Skeletal muscle satellite cell (primary cell): ENCODE results near the gene RHBDD2.
"Not testable (repeated sequence)": the region's sequence is repeated elsewhere in the genome, so short reads cannot be mapped to it uniquely, and the experiment has no call there.

Experiments used
- H3K27me3 ChIP-seq: 2 replicates; pipeline ENCODE4 v1.7.0; 2013; ENCODE audit warnings: low read length; ENCODE audit not compliant: control insufficient read depth, insufficient read depth
- H3K36me3 ChIP-seq: 2 replicates; pipeline ENCODE4 v1.7.0; 2013; ENCODE audit warnings: mild to moderate bottlenecking, control low read depth, low read length; ENCODE audit not compliant: insufficient read depth
- H3K4me1 ChIP-seq: 2 replicates; pipeline ENCODE4 v1.7.0; 2013; ENCODE audit warnings: low read length; ENCODE audit not compliant: control insufficient read depth, insufficient read depth
- H3K4me2 ChIP-seq: 2 replicates; pipeline ENCODE4 v1.7.0; 2013; ENCODE audit warnings: mild to moderate bottlenecking, low read length
- H3K4me3 ChIP-seq: 2 replicates; pipeline ENCODE4 v1.7.0; 2013; ENCODE audit warnings: low read length
- H3K9ac ChIP-seq: 2 replicates; pipeline ENCODE4 v1.7.0; 2013; ENCODE audit warnings: mild to moderate bottlenecking, low read depth, low read length, moderate library complexity
- H3K9me3 ChIP-seq: replicated peaks from 2 replicates; pipeline ENCODE4 v1.7.0; 2013; ENCODE audit warnings: mild to moderate bottlenecking, control low read depth, low read length

The RHBDD2 gene

DNA sequence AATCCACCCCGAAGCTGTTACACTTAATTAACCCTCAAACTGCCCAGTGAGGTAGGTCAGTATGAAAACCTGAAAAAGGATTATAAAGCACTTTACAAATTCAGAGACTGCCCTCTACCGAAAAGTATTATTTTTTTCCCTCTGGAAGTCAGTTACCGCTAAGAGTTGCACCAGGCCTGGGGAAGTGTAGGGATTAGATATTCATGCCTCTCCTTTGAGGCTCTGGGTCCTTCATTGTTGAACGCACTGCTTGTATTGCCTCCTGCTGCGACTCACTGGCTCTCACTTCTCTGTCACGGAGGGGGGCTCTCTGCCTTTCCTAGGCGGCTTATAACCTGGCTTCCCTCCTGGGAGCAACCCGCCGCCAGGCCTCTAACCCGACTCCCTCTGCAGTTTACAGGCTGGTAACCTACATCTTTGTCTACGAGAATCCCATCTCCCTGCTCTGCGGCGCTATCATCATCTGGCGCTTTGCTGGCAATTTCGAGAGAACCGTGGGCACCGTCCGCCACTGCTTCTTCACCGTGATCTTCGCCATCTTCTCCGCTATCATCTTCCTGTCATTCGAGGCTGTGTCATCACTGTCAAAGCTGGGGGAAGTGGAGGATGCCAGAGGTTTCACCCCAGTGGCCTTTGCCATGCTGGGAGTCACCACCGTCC is 2.7 kb downstream of the RHBDD2 start:
- peaks cover 10% of the 10 kb centered on the region for H3K4me1 ChIP-seq
- H3K27me3 ChIP-seq: no peaks in the 10 kb centered on the region
- H3K4me3 ChIP-seq: no peak overlapping the region
- H3K9me3 ChIP-seq: no peaks in the 10 kb centered on the region
- H3K4me2 ChIP-seq: no peak overlapping the region
- peaks cover 39% of the 10 kb centered on the region for H3K36me3 ChIP-seq
- no peak overlapping the region for H3K9ac ChIP-seq

DNA sequence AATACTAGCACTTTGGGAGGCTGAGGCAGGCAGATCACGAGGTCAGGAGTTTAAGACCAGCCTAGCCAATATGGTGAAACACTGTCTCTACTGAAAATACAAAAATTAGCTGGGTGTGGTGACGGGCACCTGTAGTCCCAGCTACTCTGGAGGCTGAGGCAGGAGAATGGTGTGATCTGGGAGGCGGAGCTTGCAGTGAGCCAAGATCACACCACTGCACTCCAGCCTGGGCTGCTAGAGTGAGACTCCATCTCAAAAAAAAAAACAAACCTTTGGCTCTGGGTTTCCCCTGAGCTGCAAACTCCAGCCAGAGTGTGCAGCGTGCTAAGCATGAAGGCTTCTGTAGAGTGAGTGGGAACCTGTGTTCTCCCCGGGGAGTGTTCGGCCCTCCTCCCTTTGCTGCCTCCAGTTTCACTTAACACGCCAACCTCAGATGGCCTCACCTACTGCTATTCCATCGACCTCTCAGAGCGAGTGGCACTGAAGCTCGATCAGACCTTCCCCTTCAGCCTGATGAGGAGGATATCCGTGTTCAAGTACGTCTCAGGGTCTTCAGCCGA is 4.5 kb downstream of the RHBDD2 start:
- H3K4me1 ChIP-seq, H3K4me3 ChIP-seq, H3K27me3 ChIP-seq, H3K4me2 ChIP-seq, H3K9me3 ChIP-seq, H3K9ac ChIP-seq: not testable (repeated sequence)
- peaks cover 51% of the 10 kb centered on the region for H3K36me3 ChIP-seq

DNA sequence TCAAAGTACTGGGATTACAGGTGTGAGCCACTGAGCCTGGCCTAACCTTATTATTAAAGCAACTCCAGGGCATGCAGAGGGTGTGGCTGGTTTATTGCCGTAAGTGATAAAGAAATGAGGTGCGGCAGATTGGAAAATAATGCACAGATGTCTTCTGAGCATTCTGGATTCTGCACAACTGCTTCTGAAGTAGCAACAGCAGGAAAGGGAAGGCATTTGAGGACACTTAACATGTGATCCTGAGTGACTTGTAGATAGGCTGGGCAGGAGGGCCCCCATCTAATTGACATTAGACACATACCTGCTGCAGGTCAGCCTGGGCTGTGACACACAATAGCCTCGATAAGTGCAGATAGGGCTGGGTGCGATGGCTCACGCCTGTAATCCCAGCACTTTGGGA is 5.6 kb downstream of the RHBDD2 start:
- Histone ChIP-seq H3K9ac (no peak overlapping the region), H3K9me3 (no peaks in the 10 kb centered on the region), H3K36me3 (peaks cover 51% of the 10 kb centered on the region), H3K4me1 (peaks cover 18% of the 10 kb centered on the region), H3K27me3 (no peaks in the 10 kb centered on the region), H3K4me3 (no peak overlapping the region), H3K4me2 (no peak overlapping the region)

DNA sequence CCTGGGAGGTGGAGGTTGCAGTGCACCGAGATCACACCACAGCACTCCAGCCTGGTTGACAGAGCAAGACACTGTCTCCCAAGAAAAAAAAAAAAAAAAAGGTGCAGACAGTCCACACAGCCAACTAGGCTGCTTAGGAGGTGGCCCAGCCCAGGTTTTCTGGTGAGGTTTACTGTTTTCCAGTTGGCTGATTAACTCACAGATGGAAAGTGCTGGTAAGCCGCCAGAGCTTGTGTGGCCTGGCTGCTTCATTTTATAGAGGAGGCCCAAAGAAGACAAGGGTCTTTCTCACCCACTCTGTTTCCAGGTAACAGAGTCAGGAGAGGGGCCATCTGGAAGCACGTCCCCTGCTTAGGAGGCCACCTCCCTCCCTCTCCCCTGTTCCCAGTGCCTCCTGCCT is 6.2 kb downstream of the RHBDD2 start:
- H3K4me2 ChIP-seq: no peak overlapping the region
- H3K4me1 ChIP-seq: peaks cover 23% of the 10 kb centered on the region
- H3K9me3 ChIP-seq: no peaks in the 10 kb centered on the region
- no peak overlapping the region for H3K4me3 ChIP-seq
- no peaks in the 10 kb centered on the region for H3K27me3 ChIP-seq
- H3K9ac ChIP-seq: no peak overlapping the region
- H3K36me3 ChIP-seq: peaks cover 51% of the 10 kb centered on the region

DNA sequence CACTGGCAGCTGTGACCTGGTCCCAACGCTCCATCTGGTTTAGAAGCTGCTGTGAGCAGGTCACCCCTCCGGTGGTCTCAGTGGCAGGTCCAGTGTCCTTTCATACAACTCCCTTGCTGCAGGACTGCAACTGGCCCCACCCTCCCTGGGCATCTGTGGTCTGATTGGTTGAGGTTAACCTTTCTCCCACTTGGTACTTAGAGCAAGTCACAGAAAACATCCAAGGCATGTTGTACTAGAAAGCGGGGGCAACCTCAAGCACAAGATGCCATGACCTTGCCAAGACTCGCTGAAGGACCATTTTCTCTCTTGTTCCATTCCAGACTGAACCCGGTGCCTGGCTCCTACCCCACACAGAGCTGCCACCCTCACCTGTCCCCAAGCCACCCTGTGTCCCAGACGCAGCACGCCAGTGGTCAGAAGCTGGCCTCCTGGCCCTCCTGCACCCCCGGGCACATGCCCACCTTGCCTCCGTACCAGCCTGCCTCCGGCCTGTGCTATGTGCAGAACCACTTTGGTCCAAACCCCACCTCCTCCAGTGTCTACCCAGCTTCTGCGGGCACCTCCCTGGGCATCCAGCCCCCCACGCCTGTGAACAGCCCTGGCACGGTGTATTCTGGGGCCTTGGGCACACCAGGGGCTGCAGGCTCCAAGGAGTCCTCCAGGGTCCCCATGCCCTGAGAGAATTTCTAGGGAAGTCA is 9.0 kb downstream of the RHBDD2 start:
- Histone ChIP-seq H3K4me2 (no peak overlapping the region), H3K4me3 (no peak overlapping the region), H3K9ac (no peak overlapping the region), H3K36me3 (peaks cover 34% of the 10 kb centered on the region), H3K27me3 (no peaks in the 10 kb centered on the region), H3K4me1 (peaks cover 30% of the 10 kb centered on the region), H3K9me3 (no peaks in the 10 kb centered on the region)

DNA sequence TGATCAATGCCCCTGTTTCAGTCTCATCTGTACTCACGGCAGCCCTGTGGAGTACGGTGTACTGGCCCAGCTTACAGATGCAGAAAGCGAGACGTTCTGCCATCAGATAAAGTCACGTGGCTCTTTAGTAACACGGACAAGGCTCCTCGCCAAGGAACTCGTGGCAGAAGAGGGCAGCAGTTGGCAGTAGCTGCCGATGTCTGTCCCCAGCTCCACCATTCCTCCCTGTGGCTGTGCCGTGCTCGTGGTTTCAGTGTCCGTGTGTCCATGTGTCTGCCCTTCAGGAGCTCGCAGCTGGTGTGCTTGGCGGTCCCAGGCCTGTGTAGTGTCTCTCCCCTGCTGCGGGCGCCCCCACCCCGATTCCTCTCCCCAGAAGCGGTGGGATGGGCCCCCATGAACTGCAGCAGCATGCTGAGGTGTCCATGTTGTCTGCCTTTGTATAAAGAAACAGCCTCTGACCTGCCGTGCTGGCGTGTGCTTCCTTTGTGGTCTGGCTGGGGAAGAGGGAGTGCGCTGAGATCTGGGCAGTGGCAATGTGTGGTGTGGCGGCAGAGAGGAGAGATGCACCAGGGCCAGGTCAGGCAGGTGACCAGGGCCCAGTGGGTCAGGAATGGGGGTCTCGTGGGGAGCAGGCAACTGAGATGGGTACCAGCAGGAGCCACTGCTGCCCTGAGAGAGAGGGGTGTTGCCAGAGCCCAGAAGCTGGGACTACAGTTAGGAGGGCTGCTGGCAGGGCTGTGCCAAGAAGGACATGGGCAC is 9.8 kb downstream of the RHBDD2 start:
- no peak overlapping the region for H3K9ac ChIP-seq
- no peaks in the 10 kb centered on the region for H3K27me3 ChIP-seq
- peaks cover 26% of the 10 kb centered on the region for H3K36me3 ChIP-seq
- H3K4me1 ChIP-seq: peaks cover 32% of the 10 kb centered on the region
- no peak overlapping the region for H3K4me3 ChIP-seq
- H3K9me3 ChIP-seq: no peaks in the 10 kb centered on the region
- no peak overlapping the region for H3K4me2 ChIP-seq

DNA sequence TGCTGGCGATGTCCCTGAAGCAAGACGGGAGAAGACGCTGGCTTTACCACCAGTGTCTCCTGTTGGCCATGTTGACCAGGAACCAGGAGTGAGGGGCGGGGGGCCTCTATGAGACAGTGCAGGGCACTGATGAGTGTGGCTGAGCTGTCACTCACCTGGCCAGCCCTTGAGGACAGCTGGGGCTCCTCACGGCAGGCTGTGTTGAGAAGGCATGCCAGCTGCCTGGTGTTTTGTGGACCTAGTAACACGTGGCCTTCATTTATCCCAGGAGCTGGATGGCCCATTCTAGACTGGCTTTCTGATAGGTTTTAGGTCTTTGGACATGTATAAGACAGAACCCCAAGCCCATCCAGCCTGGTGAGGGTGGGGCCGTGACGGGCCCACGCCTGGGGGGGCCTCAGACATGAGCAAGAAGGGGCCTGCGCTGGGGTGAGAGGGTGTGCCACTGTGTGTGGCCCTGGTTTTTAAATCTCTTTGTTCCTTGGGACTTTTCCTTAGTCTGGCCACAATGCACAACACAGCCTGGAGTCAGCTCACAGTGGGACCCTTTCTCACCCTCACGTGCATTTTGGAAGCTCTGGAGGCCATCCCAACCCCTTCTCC is 10.5 kb downstream of the RHBDD2 start:
- H3K36me3 ChIP-seq: peaks cover 23% of the 10 kb centered on the region
- H3K4me2 ChIP-seq: no peak overlapping the region
- H3K4me3 ChIP-seq: no peak overlapping the region

DNA sequence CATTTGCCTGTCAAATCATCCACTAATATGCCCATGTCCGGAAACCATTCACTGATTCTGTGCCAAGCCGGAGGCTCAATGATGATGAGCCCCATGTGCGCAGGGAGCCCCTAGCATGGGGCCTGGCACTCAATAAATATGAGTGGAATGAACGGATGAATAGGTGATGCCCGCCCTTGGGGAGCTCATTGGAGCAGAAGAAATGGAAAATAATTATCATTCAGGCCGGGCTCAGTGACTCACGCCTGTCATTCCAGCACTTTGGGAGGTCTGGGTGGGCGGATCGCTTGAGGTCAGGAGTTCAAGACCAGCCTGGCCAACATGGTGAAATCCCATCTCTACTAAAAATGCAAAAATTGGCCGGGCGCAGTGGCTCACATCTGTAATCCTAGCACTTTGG is 11.0 kb downstream of the RHBDD2 start:
- no peaks in the 10 kb centered on the region for H3K9me3 ChIP-seq
- H3K9ac ChIP-seq: no peak overlapping the region
- peaks cover 32% of the 10 kb centered on the region for H3K4me1 ChIP-seq
- no peaks in the 10 kb centered on the region for H3K27me3 ChIP-seq
- H3K4me3 ChIP-seq: no peak overlapping the region
- no peak overlapping the region for H3K4me2 ChIP-seq
- H3K36me3 ChIP-seq: peaks cover 20% of the 10 kb centered on the region

More for the DNA sequence above, 10.5 kb downstream of the RHBDD2 start:
- Histone ChIP-seq H3K27me3 (no peaks in the 10 kb centered on the region), H3K4me1 (peaks cover 32% of the 10 kb centered on the region), H3K9ac (no peak overlapping the region), H3K9me3 (no peaks in the 10 kb centered on the region)

DNA sequence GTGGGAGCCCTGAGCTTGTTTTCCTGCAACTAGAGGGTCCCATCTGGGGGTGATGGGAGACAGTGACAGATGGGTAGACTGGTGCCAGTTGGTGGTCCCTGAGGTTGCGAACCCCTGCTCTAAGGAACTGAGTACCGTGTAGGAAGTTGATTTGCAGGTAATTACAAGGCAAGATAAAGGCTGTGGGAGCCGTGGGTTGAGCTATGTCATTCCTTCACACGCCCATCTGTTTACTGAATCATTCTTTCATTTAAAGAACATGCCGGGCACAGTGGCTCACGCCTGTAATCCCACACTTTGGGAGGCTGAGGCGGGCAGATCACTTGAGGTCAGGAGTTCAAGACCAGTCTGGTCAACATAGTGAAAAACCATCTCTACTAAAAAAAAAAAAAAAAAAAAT is 12.4 kb downstream of the RHBDD2 start:
- not testable (repeated sequence) for H3K4me3 ChIP-seq, H3K4me2 ChIP-seq
- H3K4me1 ChIP-seq: peaks cover 32% of the 10 kb centered on the region

DNA sequence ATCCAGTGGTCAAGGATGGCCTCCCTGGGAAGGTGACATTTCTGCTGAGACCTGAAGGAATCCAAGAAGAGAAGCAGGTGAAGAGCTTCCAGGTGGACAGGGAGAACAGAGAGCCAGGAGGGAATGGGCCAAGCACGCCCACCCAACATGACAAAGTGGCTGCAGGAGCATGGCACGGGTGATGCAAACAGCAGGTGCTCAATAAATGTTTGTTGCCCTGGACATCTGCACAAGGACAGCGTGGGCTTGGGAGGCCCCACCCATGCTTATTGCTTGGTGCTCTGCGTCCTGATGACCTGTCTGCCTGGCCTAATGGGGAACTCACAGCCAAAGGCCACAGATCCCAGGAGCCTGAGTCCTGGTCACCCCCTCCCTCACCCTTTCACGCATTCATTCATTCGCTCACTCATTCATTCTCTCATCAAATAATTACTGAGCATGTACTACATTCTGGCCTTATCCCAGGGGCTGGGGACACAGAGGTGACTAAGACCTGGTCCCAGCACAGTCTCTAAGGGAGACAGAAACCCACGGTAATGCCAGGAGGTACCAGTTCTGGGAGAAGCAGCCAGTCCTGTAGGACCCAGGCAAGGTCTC is 13.1 kb downstream of the RHBDD2 start:
- no peak overlapping the region for H3K9ac ChIP-seq
- peaks cover 32% of the 10 kb centered on the region for H3K4me1 ChIP-seq
- H3K36me3 ChIP-seq: peaks cover 10% of the 10 kb centered on the region
- no peaks in the 10 kb centered on the region for H3K9me3 ChIP-seq
- H3K4me3 ChIP-seq: no peak overlapping the region
- H3K27me3 ChIP-seq: no peaks in the 10 kb centered on the region
- H3K4me2 ChIP-seq: no peak overlapping the region

More for the DNA sequence above, 12.4 kb downstream of the RHBDD2 start:
- H3K27me3 ChIP-seq, H3K9me3 ChIP-seq, H3K9ac ChIP-seq: not testable (repeated sequence)
- H3K36me3 ChIP-seq: peaks cover 12% of the 10 kb centered on the region
